AML-193 (cell line): ENCODE results near the gene NSD1.
A peak's percentile ranks its signal among the peaks of the same experiment; 100 is the strongest.
"Not testable (repeated sequence)": the region's sequence is repeated elsewhere in the genome, so short reads cannot be mapped to it uniquely, and the experiment has no call there.

ENCODE experiments used
- DNase-seq, 2 experiments: peaks; one replicate each; lab custom pipeline; 2025; lab: John Stamatoyannopoulos, UW

NSD1 gene

DNA sequence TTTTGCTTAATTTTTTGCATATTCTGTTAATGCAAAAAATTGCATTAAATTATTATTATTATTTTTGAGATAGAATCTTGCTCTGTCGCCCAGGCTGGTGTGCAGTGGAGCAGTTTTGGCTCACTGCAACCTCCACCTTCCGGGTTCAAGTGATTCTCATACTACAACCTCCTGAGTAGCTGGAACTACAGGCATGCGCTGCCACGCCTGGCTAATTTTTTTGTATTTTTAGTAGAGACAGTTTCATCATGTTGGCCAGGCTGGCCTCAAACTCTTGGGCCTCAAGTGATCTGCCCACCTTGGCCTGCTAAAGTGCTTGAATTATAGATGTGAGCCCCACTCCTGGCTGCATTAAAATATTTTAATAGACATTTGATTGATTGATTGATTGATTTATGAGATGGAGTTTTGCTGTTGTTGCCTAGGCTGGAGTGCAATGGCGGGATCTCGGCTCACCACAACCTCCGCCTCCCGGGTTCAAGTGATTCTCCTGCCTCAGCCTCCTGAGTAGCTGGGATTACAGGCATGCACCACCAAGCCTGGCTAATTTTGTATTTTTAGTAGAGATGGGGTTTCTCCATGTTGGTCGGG lies 44.4 kb downstream of the NSD1 start:
- not testable (repeated sequence) for DNase-seq

DNA sequence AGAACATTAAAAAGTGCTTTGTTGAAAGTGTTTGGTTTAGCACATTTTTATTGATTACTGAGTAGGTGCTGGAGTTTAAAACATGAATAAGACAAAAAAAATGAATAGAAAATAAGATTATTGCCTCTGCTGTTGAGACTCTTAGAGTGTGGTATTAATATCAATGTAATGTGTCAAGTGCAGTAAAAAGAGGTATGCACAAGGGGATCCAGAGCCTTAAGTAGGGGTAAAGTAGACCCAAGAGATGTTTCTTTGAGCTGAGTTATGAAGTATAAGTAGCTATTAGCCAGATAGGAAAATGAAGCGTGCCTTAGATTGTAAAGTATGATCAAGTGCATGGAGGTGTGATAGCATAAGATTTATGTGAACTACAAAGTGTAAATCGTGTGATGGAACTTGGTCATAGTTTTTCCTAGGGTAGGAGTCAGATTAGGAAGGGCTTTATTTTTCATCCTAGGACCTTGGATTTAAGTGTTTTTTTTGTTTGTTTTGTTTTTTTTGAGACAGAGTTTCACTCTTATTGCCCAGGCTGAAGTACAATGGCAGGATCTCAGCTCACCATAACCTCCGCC lies 45.2 kb downstream of the NSD1 start:
- no peak for DNase-seq

DNA sequence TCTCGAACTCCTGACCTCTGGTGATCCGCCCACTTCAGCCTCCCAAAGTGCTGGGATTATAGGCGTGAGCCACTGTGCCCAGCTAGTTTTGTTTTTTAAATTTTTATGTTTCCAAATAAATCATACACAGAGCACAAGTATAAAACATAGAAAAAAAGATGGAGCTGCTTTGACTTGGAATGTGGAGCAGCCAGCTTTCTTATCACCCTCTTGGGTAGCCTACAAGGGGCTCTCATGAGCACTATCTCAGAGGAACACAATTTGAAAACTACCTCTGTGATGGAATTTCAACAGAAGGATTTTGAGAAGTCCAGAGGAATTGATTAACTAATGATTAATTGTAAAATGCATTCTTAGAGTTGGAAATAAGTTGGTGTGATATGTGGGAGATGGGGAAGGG lies 45.9 kb downstream of the NSD1 start:
- no peak for DNase-seq

DNA sequence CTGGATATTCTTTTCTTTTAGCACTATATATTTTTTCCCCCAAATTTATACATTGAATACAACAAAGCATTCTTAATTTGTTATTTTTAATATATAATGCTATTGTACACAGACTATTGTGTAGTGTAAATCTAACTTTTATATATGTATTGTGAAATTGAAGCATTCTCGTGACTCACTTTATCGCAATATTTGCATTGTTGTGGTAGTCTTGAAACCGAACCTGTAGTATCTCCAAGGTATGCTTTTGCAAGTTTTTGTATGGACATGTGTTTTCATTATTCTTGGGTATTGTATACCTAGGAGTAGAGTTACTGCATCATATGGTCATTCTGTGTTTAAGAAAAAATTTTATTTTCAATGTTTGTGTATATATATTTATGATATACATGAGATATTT lies 49.6 kb downstream of the NSD1 start:
- no peak for DNase-seq

DNA sequence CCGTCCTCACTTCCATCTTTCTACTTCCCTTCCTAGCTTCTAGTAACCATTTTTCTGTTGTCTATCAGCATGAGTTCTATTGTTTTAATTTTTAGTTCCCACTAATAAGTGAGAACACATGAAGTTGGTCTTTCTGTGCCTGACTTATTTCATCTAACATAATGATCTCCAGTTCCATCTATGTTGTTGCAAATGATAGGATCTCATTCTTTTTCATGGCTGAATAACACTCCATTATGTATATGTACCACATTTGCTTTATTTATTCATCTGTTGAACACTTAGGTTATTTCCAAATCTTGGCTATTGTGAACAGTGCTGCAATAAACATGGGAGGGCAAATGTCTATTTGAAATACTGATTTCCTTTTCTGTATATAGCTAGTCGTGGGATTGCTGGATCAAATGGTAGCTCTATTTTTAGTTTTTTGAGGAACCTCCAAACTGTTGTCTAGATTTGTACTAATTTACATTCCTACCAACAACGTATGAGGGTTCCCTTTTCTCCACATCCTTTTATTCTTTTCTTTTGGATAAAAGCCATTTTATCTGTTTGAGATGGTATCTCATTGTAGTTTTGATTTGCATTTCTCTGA lies 50.3 kb downstream of the NSD1 start:
- no peak for DNase-seq

DNA sequence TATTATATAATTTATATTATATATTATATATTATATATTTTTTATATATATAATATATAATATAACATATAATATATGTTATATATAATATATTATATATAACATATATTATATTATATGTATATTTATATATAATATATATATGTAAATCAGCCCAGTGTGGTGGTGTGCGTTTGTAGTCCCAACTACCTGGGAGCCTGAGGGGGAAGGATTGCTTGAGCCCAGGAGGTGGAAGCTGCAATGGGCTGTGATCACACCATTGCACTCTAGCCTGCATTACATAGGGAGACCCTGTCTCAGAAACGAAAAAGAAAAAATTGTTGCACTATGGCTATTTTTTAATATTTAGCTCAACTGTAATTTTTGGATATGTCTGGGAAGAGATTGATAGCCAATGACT lies 52.4 kb downstream of the NSD1 start:
- no peak for DNase-seq

DNA sequence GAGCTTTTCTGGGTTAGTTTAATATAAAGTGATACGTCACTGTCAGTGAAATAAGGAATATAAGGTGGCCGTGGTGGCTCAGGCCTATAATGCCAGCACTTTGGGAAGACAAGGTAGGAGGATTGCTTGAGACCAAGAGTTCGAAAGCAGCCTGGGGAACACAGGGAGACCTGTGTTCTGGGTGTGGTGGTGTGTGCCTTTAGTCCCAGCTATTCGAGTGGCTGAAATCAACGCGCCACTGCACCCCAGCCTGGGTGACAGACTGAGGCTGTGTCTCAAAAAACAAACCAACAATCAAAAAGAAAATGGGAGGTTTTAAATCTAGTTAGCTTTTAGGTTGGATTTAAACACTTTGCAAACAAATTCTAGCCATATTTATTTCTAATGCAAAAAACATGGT lies 53.1 kb downstream of the NSD1 start:
- DNase-seq: no peak

DNA sequence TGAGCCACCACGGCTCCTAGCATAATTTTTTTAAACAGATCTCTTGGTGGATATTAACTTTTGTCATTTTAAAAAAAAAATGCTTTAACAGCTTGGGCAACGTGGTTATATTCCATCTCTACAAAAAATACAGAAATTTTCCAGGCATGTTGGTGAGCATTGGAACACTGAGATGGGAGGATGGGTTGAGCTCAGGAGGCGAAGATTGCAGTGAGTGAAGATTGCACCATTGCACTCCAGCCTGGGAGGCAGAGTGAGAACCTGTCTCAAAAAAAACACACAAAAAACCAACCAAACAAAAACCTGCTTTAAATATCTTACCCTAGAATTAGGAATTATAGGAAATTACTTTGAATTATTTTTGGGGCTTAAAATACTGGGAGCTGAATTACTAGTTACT lies 55.2 kb downstream of the NSD1 start:
- DNase-seq: no peak

DNA sequence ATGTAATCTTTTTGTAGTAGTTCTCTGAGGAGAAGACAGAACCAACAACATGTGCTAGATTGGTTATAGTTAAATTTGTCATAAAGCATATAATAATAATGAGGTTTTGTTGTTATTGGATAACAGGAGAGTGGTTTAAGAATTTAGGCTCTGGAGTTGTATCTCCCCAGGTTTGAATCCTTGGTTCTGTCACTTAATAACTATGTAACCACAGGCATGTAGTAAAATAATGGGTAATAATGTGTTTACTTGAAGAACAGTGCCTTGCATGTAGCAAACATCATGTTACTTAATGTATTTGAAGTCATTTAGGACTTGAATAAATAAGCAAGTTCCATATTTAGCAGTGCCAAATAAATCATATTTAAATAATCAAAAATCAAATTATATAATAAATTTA lies 55.8 kb downstream of the NSD1 start:
- no peak for DNase-seq

DNA sequence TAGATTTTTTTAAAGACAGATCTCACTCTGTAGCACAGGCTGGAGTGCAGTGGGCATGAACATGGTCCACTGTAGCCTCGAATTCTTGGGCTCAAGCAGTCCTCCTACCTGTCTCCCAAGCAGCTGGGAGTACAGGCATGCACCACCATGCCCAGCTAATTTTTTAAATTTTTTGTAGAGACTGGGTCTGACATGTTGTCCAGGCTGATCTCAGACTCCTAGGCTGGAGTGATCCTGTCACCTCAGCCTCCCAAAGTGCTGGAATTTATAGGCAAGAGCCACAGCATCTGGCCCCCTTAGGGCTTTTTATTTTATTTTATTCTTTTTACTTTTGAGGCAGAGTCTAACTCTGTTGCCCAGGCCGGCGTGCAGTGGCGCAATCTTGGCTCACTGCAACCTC lies 56.4 kb downstream of the NSD1 start:
- no peak for DNase-seq

DNA sequence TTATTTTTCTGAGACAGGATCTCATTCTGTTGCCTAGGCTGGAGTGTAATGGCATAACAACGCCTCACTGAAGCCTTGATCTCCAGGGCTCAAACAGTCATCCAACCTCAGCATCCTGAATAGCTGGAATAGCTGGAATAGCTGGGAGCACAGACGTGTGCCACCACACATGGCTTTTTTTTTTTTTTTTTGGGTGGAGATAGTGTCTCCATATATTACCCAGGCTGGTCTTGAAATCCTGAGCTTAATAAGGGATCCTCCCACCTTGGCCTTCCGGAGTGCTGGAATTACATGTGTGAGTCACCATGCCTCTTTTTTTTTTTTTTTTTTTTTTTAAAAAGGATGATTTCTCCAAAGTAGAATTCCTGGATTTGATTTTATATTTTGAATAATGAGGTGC lies 60.7 kb downstream of the NSD1 start:
- no peak for DNase-seq

DNA sequence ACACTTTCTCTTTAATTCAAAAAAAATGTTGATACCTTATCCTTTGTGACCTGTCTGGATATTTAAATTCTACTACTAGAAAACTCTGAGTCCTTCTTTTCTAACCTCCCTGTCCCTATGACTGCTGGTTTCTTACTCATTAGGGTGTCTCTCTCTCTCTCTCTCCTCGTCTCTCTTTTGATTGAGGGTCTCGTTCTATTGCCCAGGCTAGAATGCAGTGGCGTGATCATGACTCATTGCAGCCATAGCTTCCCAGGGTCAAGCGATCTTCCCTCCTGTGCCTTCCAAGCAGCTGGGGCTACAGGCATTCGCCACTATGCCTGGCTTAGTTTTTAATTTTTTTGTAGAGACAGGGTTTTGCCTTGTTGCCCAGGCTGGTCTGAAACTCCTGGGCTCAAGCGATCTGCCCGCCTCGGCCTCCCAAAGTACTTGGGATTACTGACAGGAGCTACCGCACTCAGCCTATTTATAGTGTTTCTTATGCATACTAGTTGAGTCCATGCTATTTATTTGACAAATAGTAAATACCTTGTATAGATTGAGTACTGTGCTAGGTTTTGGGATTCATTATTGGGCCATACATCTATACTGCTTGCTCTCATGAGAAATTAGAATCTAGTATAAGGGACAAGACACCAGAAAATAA lies 61.9 kb downstream of the NSD1 start:
- no peak for DNase-seq

DNA sequence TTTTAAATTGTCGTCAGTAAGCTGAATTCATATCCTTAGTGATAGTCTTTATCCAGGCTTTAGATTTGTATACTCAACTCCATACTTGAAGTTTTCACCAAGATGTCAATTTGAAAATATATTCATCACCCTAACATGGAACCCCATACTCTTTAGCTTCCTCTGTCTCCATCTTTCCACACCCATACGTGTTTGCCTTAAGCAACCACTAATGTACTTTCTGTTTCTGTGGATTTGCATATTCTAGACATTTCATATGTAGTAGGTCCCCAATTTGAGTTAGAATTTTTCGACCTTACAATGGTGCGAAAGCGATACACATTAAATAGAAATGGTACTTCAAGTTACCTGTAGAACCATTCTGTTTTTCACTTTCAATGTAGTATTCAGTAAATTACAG lies 65.2 kb downstream of the NSD1 start:
- no peak for DNase-seq

DNA sequence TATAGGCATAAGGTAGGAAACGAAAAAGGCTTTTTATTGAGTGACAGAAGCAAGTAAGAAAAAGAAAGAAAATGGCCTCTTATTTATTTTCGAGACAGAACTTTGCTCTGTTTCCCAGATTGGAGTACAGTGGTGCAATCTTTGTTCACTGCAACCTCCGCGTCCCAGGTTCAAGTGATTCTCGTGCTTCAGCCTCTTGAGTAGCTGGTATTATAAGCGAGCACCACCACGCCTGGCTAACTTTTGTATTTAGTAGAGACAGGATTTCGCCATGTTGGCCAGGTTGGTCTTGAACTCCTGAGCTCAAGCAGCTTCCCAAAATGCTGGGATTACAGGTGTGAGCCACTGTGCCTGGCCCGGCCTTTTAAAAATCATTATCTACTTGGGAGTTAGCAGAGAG lies 70.7 kb downstream of the NSD1 start:
- no peak for DNase-seq

DNA sequence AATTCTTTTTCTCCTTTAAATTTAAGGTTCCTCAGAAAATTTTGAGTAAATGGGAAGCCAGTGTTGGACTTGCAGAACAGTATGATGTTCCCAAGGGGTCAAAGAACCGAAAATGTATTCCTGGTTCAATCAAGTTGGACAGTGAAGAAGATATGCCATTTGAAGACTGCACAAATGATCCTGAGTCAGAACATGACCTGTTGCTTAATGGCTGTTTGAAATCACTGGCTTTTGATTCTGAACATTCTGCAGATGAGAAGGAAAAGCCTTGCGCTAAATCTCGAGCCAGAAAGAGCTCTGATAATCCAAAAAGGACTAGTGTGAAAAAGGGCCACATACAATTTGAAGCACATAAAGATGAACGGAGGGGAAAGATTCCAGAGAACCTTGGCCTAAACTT lies 76.0 kb downstream of the NSD1 start:
- DNase-seq: no peak

DNA sequence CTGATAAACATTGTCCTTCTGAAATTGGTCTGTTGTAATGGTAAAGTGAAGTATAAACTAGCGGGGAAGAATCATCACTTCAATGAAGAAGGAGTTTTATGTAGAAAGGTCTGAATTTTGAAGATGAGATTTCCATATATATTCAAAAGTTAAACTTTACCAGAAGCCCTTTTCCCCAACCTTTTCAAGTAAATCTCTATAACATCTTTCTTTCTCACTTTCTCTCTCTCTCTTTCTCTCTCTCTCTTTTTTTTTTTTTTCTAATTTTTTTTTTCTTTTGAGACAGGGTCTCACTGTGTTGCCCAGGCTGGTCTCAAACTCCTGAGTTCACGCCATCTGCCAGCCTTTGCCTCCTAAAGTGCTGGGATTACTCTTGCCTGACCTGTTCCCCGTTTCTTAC lies 78.7 kb downstream of the NSD1 start:
- DNase-seq: no peak

DNA sequence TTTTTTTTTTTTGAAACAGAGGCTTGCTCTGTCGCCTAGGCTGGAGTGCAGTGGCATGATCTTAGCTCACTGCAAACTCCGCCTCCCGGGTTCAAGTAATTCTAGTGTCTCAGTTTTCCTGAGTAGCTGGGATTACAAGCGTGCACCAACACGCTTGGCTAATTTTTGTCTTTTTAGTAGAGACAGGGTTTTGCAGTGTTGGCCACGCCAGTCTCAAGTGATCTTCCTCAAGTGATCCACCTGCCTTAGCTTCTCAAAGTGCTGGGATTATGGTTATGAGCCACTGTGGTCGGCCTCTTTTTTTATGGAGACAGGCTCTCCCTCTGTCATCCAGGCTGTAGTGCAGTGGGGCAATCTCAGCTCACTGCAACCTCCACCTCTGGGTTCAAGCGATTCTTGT lies 87.0 kb downstream of the NSD1 start:
- DNase-seq: no peak

DNA sequence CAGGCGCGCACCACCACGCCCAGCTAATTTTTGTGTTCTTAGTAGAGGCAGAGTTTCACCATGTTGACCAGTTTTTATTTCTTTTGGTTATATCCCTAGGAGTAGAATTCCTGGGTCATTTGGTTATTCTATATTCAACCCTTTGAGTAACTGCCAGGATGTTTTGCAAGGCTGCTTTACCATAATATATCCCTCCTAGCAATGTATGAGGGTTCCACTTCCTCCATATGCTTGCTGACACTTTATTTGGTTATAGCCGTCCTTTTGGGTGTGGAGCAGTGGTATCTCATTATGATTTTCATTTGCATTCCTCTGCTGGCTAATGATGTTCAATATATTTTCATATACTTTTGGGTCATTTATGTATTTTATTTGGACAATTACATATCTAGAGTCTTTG lies 88.7 kb downstream of the NSD1 start:
- peak in 1 of 2 experiments; percentile 13 for DNase-seq

DNA sequence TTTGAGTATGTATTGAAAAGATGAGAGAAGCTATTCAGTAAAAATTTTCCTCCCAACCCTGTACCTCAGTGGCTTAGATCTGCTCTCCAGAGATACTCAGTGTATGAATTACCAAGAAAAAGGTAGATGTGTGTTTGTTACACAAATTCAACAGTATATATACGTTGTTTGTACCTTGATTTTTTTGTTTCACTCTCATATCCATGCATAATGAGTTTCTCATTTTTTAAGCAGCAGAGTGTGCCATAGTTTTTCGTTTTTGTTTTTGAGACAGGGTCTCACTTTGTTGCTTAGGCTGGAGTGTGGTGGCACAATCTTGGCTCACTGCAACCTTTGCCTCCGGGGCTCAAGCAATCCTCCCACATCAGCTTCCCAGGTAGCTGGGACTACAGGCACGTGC lies 92.2 kb downstream of the NSD1 start:
- DNase-seq: no peak

DNA sequence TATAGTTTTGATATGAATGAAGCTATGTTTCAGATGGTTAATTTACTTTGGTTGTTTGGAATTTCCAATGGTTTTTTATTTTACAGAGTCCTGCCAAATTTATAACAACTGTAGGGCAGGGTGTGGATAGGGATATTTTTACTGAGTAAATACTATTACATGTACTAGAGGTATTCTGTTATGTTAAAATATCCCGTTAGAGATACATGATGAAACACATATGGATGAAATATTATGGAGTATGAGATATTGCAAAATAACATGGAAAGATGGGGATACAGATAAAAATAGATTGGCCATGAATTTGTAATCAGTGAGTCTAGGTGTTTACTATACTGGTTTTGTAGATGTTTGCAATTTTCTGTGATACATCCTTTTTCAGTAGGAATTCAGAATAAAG lies 93.3 kb downstream of the NSD1 start:
- no peak for DNase-seq

DNA sequence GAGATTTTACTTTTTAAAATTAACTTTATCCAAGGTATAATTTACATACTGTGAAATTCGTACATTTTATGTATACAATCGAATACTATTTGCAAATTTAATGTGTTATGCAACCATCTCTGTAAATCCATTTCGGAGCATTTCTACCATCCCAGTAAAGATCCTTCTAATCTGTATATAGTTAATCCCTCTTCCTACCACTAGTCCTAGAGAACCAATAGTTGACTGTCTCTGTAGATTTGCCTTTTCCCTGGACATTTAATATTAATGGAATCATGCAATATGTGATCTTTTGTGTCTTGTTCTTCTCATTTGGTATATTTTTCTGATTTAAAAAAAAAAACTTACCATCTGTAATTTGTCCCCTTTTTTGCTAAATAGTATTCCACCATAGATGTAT lies 95.2 kb downstream of the NSD1 start:
- DNase-seq: no peak

DNA sequence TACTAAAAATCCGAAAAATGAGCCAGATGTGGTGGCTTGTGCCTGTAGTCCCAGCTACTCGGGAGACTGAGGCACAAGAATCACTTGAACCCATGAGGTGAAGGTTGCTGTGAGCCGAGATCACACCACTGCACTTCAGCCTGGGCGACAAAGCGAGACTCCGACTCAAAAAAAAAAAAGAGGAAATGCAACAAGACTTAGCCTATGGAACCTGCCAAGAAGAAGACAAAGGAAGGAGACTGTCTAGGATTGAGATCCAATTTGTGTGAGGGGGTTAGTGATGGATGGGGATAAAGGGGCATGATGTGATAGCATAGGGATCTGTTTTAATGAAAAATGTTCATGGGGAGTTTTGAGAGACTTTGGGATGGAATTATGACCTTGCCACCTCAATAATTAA lies 97.1 kb downstream of the NSD1 start:
- DNase-seq: no peak

DNA sequence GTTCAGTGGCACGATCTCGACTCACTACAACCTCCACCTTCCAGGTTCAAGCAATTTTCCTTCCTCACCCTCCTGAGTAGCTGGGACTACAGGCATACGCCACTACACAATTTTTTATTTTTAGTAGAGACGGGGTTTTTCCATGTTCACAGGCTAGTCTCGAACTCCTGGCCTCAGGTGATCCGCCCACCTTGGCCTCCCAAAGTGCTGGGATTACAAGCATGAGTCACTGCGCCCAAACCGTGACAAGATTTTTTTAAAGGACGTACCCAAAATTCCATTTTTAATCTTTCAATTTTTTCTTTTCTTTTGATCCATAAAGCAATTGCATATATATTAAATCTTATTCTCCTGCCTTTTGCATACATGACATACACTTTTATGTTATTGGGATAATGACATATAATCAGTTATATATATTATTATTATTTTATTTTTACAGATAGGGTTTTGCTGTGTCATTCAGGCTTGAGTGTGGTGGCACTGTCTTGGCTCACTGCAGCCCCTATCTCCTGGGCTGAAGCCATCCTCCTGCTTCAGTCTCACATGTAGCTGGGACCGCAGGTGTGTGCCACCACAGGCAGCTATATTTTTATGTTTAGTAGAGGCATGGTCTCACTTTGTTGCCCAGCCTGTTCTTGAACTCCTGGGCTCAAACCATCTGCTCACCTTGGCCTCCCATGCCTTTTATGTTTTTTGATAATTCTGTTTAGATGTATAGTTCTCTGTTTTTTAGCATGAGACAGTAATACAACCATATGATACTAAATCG lies 98.1 kb downstream of the NSD1 start:
- no peak for DNase-seq
